Measurements from ENCODE around the gene FLYWCH2. TPM values are rescaled to one million over a fixed set of nuclear protein-coding genes. Genes with fewer than 3 reads are reported as not detected.

The FLYWCH2 gene
- total and polyA plus RNA-seq, 2 of the 8 experiments (the other 6 are each of a cell fraction or from before 2014, with no cell fraction given) = 16.4 to 30.7 TPM

DNA sequence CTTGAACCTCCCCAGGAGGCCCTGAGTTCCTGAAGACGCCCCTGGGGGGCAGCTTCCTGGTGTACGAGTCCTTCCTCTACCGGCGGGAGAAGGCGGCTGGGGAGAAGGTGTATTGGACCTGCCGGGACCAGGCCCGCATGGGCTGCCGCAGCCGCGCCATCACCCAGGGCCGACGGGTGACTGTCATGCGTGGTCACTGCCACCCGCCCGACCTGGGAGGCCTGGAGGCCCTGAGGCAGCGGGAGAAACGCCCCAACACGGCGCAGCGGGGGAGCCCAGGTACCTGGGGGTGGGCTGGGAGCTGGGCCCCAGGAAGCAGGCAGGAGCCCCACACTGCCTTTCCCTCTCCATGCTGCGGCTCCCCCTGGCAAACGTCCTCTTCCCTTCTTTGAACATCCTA lies 50.7 kb downstream of the FLYWCH2 start (continued):
- TF ChIP-seq SAP30 (IDR thresholded peaks at IDR 0.05; ENCODE audit: insufficient read depth, insufficient replicate concordance, low read length) = no peak
- TF ChIP-seq SUZ12 (IDR thresholded peaks at IDR 0.05; ENCODE audit: low read length) = no peak
- TF ChIP-seq KDM1A (IDR thresholded peaks at IDR 0.05; ENCODE audit: borderline replicate concordance, low read length) = no peak
- TF ChIP-seq BCL11A (IDR thresholded peaks at IDR 0.05; ENCODE audit: low read depth in 2 of 2, low read length in 2 of 2) = no peak
- no peak for TF ChIP-seq TAF1 (IDR thresholded peaks at IDR 0.05; ENCODE audit: low read depth, low read length)
- TF ChIP-seq CTBP2 (IDR thresholded peaks at IDR 0.05; ENCODE audit: borderline replicate concordance, insufficient read depth, insufficient read length, low read length) = no peak
